Measurements from ENCODE around the gene OR51B5. TPM values are rescaled to one million over a fixed set of nuclear protein-coding genes. Genes with fewer than 3 reads are reported as not detected.
A peak's percentile ranks its signal among the peaks of the same experiment; 100 is the strongest.
"Not testable (repeated sequence)": the region's sequence is repeated elsewhere in the genome, so short reads cannot be mapped to it uniquely, and the experiment has no call there.

The OR51B5 gene
- total RNA-seq, 1 donor from 2014 or later = 0.34 TPM

GRCh38 chr11:5369789-5370188 lies 26.5 kb upstream of the OR51B5 start:
- DNase-seq (ENCODE audit: low spot score, unreplicated experiment) = no peak
- TF ChIP-seq, protein P1, sequence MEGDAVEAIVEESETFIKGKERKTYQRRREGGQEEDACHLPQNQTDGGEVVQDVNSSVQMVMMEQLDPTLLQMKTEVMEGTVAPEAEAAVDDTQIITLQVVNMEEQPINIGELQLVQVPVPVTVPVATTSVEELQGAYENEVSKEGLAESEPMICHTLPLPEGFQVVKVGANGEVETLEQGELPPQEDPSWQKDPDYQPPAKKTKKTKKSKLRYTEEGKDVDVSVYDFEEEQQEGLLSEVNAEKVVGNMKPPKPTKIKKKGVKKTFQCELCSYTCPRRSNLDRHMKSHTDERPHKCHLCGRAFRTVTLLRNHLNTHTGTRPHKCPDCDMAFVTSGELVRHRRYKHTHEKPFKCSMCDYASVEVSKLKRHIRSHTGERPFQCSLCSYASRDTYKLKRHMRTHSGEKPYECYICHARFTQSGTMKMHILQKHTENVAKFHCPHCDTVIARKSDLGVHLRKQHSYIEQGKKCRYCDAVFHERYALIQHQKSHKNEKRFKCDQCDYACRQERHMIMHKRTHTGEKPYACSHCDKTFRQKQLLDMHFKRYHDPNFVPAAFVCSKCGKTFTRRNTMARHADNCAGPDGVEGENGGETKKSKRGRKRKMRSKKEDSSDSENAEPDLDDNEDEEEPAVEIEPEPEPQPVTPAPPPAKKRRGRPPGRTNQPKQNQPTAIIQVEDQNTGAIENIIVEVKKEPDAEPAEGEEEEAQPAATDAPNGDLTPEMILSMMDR (IDR thresholded peaks at IDR 0.05; ENCODE audit: unreplicated experiment) = peak; percentile 39
- Mint-ChIP-seq H3K27me3 (no peaks in the 10 kb centered on the region), H3K4me1 (ENCODE audit: low read depth) (no peaks in the 10 kb centered on the region), H3K4me3 (ENCODE audit: low read depth) (no peak overlapping the region), H3K27ac (no peak overlapping the region), H3K9me3 (ENCODE audit: low read depth) (peaks cover 7% of the 10 kb centered on the region), H3K36me3 (ENCODE audit: insufficient read depth) (no peaks in the 10 kb centered on the region)

DNA sequence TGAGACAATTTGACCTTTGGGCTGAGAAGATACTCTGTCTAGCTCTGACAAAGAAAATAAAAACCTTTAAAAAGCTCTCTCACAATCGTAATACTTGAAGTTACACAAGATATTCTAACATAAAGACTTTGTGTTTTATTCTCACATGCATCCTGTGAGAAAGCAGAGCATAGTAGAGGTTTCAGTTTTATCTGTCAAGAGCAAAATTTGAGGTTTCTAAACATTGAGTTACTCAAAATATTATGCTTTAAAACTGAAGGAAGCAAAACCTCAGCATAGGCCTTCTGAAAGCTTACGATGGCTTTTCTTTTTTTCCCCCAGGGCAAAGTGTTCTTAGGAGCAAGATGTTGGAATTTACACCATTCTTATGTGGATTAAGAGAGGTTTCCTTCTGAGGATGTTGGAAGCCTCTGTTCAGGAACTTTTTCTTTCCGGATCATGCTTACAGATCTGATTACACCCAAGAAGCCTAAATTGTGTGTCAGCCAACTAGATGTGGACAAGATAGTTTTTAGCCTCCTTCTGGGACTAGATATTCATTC lies 25.2 kb upstream of the OR51B5 start:
- no peak for DNase-seq (ENCODE audit: low spot score, unreplicated experiment)
- Mint-ChIP-seq H3K9me3 (ENCODE audit: low read depth) (peaks cover 7% of the 10 kb centered on the region), H3K4me3 (ENCODE audit: low read depth) (no peak overlapping the region), H3K27me3 (no peaks in the 10 kb centered on the region), H3K4me1 (ENCODE audit: low read depth) (no peaks in the 10 kb centered on the region), H3K36me3 (ENCODE audit: insufficient read depth) (no peaks in the 10 kb centered on the region), H3K27ac (no peak overlapping the region)
- TF ChIP-seq, protein P1 (IDR thresholded peaks at IDR 0.05; ENCODE audit: unreplicated experiment) = no peak

DNA sequence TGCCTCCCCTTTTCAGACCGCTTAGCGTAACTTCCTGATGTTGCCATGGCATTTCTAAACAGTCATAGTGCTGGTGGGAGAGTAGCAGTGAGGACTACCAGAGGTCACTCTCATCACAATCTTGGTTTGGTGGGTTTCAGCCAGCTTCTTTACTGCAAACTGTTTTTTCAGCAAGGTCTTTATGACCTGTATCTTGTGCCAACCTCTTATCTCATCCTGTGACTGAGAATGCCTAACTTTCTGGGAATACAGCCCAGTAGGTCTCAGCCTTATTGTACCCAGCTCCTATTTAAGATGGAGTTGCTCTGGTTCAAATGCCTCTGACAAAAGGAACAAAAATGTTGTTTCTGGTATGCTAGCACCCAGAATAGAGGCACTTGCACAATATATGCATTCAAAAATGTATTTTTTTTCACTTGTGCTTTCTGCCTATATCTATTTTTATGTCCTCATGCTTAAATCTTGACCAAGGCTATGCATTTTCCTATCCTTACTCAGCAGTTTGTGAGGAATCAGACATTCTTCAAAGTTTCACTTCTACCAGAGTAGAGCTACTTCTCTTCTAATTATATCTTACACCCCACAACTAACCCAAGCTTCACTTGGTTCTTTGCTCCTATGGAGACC lies 24.2 kb upstream of the OR51B5 start:
- H3K4me1 Mint-ChIP-seq (ENCODE audit: low read depth) = no peaks in the 10 kb centered on the region
- no peaks in the 10 kb centered on the region for H3K27me3 Mint-ChIP-seq
- H3K27ac Mint-ChIP-seq = no peak overlapping the region
- DNase-seq (ENCODE audit: low spot score, unreplicated experiment) = no peak
- no peak overlapping the region for H3K4me3 Mint-ChIP-seq (ENCODE audit: low read depth)
- H3K9me3 Mint-ChIP-seq (ENCODE audit: low read depth) = peaks cover under 1% of the 10 kb centered on the region
- H3K36me3 Mint-ChIP-seq (ENCODE audit: insufficient read depth) = no peaks in the 10 kb centered on the region
- TF ChIP-seq, protein P1 (IDR thresholded peaks at IDR 0.05; ENCODE audit: unreplicated experiment) = no peak

DNA sequence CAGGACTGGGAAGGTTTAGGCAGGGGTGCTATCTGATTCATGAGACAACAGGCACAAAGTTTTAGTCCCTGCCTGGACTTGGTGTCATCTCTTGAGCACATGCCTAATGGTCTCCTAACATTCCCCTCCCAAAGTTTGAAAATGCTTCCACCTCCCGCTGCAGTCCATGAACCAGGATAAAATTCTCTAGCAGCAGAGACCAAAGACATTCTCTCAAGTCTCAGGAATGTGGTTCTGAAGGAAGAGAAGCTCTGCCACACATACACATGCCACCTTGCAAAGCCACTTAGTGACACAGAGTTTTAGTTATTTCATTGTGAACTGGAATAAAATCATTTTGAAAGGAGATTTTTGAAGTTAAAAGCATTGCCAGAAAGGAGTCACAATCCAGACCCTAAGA lies 23.5 kb upstream of the OR51B5 start:
- TF ChIP-seq, protein P1 (IDR thresholded peaks at IDR 0.05; ENCODE audit: unreplicated experiment) = no peak
- H3K27ac Mint-ChIP-seq = no peak overlapping the region
- H3K4me1 Mint-ChIP-seq (ENCODE audit: low read depth) = no peaks in the 10 kb centered on the region
- no peak overlapping the region for H3K4me3 Mint-ChIP-seq (ENCODE audit: low read depth)
- DNase-seq (ENCODE audit: low spot score, unreplicated experiment) = no peak
- no peaks in the 10 kb centered on the region for H3K27me3 Mint-ChIP-seq
- no peaks in the 10 kb centered on the region for H3K36me3 Mint-ChIP-seq (ENCODE audit: insufficient read depth)
- no peaks in the 10 kb centered on the region for H3K9me3 Mint-ChIP-seq (ENCODE audit: low read depth)

- H3K9me3 Mint-ChIP-seq (ENCODE audit: low read depth); H3K4me3 Mint-ChIP-seq (ENCODE audit: low read depth); H3K27me3 Mint-ChIP-seq; H3K36me3 Mint-ChIP-seq (ENCODE audit: insufficient read depth); H3K4me1 Mint-ChIP-seq (ENCODE audit: low read depth); DNase-seq (ENCODE audit: low spot score, unreplicated experiment); H3K27ac Mint-ChIP-seq: not testable (repeated sequence)
These were observed 23.0 kb upstream of the OR51B5 start for GRCh38 chr11:5366365-5366764.

DNA sequence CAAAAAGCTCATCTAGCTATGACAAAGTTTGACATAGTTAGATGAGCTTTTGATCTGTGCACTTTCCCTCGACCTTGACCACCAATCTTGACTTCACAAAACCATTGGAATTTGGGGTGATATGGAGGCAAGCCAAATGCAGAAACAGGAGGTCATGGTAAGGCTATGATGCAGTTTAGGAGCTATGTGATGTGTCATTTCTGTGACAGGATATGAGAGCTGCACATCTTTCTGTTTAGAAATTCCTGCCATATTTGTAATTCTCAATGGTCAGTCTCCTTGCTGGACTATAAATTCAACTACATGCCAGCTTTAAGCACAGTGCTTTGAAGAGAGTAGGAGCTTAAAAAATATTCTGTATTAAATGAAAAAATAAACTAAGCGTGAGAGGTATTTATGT lies 20.9 kb upstream of the OR51B5 start:
- H3K36me3 Mint-ChIP-seq (ENCODE audit: insufficient read depth) = no peaks in the 10 kb centered on the region
- no peaks in the 10 kb centered on the region for H3K27me3 Mint-ChIP-seq
- H3K9me3 Mint-ChIP-seq (ENCODE audit: low read depth) = no peaks in the 10 kb centered on the region
- TF ChIP-seq, protein P1 (IDR thresholded peaks at IDR 0.05; ENCODE audit: unreplicated experiment) = no peak
- no peak for DNase-seq (ENCODE audit: low spot score, unreplicated experiment)
- no peaks in the 10 kb centered on the region for H3K4me1 Mint-ChIP-seq (ENCODE audit: low read depth)
- H3K27ac Mint-ChIP-seq = no peak overlapping the region
- H3K4me3 Mint-ChIP-seq (ENCODE audit: low read depth) = no peak overlapping the region

All from progenitor cell of endocrine pancreas (in vitro differentiated cells).